HCT116 (cell line): Measurements from ENCODE around the gene RERG.

Source experiments
- EZH2 ChIP-seq: fragments of 200-600 bp; sonication (generic); IDR thresholded peaks from 2 replicates; pipeline ENCODE4 v1.6.1; 2017; ENCODE audit warnings: antibody characterized with exemption, mixed run types
- MAX ChIP-seq: IDR thresholded peaks from 2 replicates; pipeline ENCODE4 v1.6.1; 2012

DNA sequence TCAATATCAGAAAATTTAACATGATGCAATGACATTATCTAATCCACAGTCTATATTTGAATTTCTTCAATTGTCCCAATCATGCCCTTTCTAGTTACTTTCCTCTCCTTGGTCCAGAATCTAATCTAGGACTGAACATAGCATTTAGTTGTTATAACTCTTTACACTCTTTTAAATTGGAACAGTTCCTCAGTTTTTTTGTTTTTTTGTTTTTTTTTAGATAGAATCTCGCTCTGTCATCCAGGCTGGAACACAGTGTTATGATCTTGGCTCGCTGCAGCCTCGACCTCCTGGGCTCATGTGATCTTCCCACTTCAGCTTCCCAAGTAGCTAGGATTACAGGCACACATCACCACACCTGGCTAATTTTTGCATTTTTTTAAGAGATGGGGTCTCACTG lies 63.1 kb downstream of the RERG start:
- TF ChIP-seq EZH2 (no peak), MAX (no peak)
